HL-60 (cell line): ENCODE measurements around the gene MMP25.

Experiments
- CTCF ChIP-seq: IDR thresholded peaks from one replicate; pipeline ENCODE4 v1.5.1; 2011; ENCODE audit warnings: low read length, control low read depth, inconsistent platforms; ENCODE audit not compliant: insufficient read depth
- POLR2AphosphoS5 ChIP-seq: IDR thresholded peaks from 2 replicates; pipeline ENCODE4 v1.6.1; 2012; ENCODE audit warnings: low read depth
- REST ChIP-seq: IDR thresholded peaks from 2 replicates; pipeline ENCODE4 v1.6.1; 2012; ENCODE audit warnings: low read depth; ENCODE audit not compliant: insufficient replicate concordance

- TF ChIP-seq CTCF (no peak), POLR2AphosphoS5 (no peak), REST (no peak)
Observed at GRCh38 chr16:3044708-3045107, 1.7 kb upstream of the MMP25 start.
